Right atrium auricular region (tissue), 2 donors: ENCODE data around the gene ACSF2. TPM values are rescaled to one million over a fixed set of nuclear protein-coding genes. Genes with fewer than 3 reads are reported as not detected.
A peak's percentile ranks its signal among the peaks of the same experiment; 100 is the strongest.
"Not testable (repeated sequence)": the region's sequence is repeated elsewhere in the genome, so short reads cannot be mapped to it uniquely, and the experiment has no call there.

ENCODE experiments used
- DNase-seq: peaks from one replicate; pipeline ENCODE4 v3.0.0-alpha.2; 2019; ENCODE audit warnings: low spot score
- H3K27ac ChIP-seq, 2 donors: fragments of 200-600 bp; sonication (generic); 1 replicate in 1 of 2; 2 replicates in 1 of 2; pipeline ENCODE4 v1.5.1; 2016 to 2019
- H3K27me3 ChIP-seq, 2 donors: fragments of 200-600 bp; sonication (generic); one replicate each; pipeline versions ENCODE4 v1.5.1 to v1.6.0; 2017 to 2019
- H3K36me3 ChIP-seq: fragments of 200-600 bp; sonication (generic); one replicate; pipeline ENCODE4 v1.5.1; 2016
- H3K4me1 ChIP-seq, 2 donors: fragments of 200-600 bp; sonication (generic); one replicate each; pipeline versions ENCODE4 v1.5.1 to v1.6.0; 2017 to 2019
- H3K4me3 ChIP-seq, 2 donors: fragments of 200-600 bp; sonication (generic); 1 replicate in 1 of 2; 2 replicates in 1 of 2; pipeline ENCODE4 v1.5.1; 2017 to 2019; ENCODE audit warnings: mild to moderate bottlenecking in 1 of 2, moderate library complexity in 1 of 2
- H3K9me3 ChIP-seq, 2 donors: fragments of 200-600 bp; sonication (generic); one replicate each; pipeline ENCODE4 v1.5.1; 2019
- CTCF ChIP-seq, 2 donors: fragments of 200-600 bp; sonication (generic); IDR thresholded peaks; one replicate each; pipeline ENCODE4 v1.5.1; 2019; ENCODE audit warnings: antibody characterized with exemption in 2 of 2
- total RNA-seq, 2 donors: library from RNA; depleted of rRNA; stranded (reverse); fragments of >200 nt; gene quantifications; one replicate each; pipeline ENCODE4 v1.1.0, GENCODE V29; 2016

Gene ACSF2
- total RNA-seq, 2 donors from 2014 or later, result 22.2 to 42.6 TPM

- Histone ChIP-seq H3K27ac (no peak overlapping the region), H3K36me3 (no peaks in the 10 kb centered on the region), H3K27me3 (no peaks in the 10 kb centered on the region), H3K9me3 (no peaks in the 10 kb centered on the region), H3K4me1 (peaks cover 0 to 17% of the 10 kb centered on the region in 2 donors), H3K4me3 (no peak overlapping the region)
- no peak for TF ChIP-seq CTCF (IDR thresholded peaks at IDR 0.05)
- no peak for DNase-seq
These were observed 49.3 kb downstream of the ACSF2 start for GRCh38 chr17:50475362-50475761.

GRCh38 chr17:50475775-50476544, 49.9 kb downstream of the ACSF2 start:
- not testable (repeated sequence) for H3K9me3 ChIP-seq, H3K4me3 ChIP-seq, H3K27me3 ChIP-seq, DNase-seq, H3K36me3 ChIP-seq, H3K27ac ChIP-seq
- peaks cover 0 to 18% of the 10 kb centered on the region in 2 donors for H3K4me1 ChIP-seq

- Histone ChIP-seq H3K27ac (no peak overlapping the region), H3K27me3 (no peaks in the 10 kb centered on the region), H3K36me3 (no peaks in the 10 kb centered on the region), H3K4me3 (no peak overlapping the region), H3K9me3 (no peaks in the 10 kb centered on the region), H3K4me1 (peaks cover 0 to 18% of the 10 kb centered on the region in 2 donors)
- no peak for DNase-seq
- no peak for TF ChIP-seq CTCF (IDR thresholded peaks at IDR 0.05)
These were observed 50.7 kb downstream of the ACSF2 start for GRCh38 chr17:50476545-50477315.

GRCh38 chr17:50477976-50478375, 52.0 kb downstream of the ACSF2 start:
- DNase-seq, result no peak
- TF ChIP-seq CTCF (IDR thresholded peaks at IDR 0.05), result no peak
- H3K4me3 ChIP-seq, result peak overlapping the region in 1 of 2 donors; percentile 69

GRCh38 chr17:50478391-50479381, 52.7 kb downstream of the ACSF2 start, which contains the start of gene RSAD1:
TSS of gene RSAD1 (plus strand) at chr17:50478860. CDS start at chr17:50478885, 25 bp downstream.
- Histone ChIP-seq H3K9me3 (no peaks in the 10 kb centered on the region), H3K27ac (peak within 1 kb of the TSS; percentile 83 to 88), H3K4me1 (peaks cover 0 to 31% of the 10 kb centered on the region in 2 donors), H3K36me3 (peaks cover 12% of the 10 kb centered on the region), H3K4me3 (peak within 1 kb of the TSS; percentile 69 to 74), H3K27me3 (no peaks in the 10 kb centered on the region)
- TF ChIP-seq CTCF (IDR thresholded peaks at IDR 0.05), result peak; percentile 88 to 95
- peak; percentile 86 for DNase-seq

More at GRCh38 chr17:50477976-50478375, 52.0 kb downstream of the ACSF2 start:
- no peaks in the 10 kb centered on the region for H3K27me3 ChIP-seq
- peak overlapping the region; percentile 83 to 88 for H3K27ac ChIP-seq
- H3K9me3 ChIP-seq, result no peaks in the 10 kb centered on the region
- peaks cover 0 to 27% of the 10 kb centered on the region in 2 donors for H3K4me1 ChIP-seq
- peaks cover 5% of the 10 kb centered on the region for H3K36me3 ChIP-seq
